GM18517 (cell line): ENCODE data around the gene MYOCD.
"Not testable (repeated sequence)": the region's sequence is repeated elsewhere in the genome, so short reads cannot be mapped to it uniquely, and the experiment has no call there.

Source experiments
- ATAC-seq: cut with Tn5 transposase; IDR thresholded peaks from one replicate; pipeline ENCODE4 v1.9.1; 2021; ENCODE audit warnings: mild to moderate bottlenecking, moderate library complexity; ENCODE audit not compliant: unreplicated experiment

MYOCD gene

GRCh38 chr17:12665263-12666210 lies at the start of gene MYOCD:
Gene MYOCD, plus strand, starts transcription at chr17:12665890. Its CDS starts 299 bp downstream, at chr17:12666189.
- ATAC-seq: no peak

DNA sequence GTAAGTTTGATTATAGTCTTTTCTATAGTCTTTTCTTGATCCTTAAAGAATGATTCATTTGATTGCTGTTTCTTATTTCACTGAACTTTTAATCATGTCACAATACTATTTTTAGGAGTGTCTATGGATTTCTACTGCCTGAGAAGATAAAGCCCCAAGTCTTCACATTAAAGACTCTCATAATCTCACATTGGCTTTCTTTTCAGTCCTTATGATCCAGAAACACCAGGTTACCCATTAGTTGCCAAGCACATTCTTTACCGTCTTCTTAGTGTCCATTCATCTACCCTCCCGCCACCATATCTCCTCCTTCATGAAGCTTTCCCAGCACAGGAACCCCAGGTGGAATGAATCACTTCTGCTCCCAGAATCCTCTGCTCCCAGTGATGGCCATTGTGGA lies 49.5 kb upstream of the MYOCD start:
- ATAC-seq: no peak

GRCh38 chr17:12618557-12618956 lies 47.1 kb upstream of the MYOCD start:
- no peak for ATAC-seq

GRCh38 chr17:12619459-12620199 lies 46.1 kb upstream of the MYOCD start:
- ATAC-seq: no peak

DNA sequence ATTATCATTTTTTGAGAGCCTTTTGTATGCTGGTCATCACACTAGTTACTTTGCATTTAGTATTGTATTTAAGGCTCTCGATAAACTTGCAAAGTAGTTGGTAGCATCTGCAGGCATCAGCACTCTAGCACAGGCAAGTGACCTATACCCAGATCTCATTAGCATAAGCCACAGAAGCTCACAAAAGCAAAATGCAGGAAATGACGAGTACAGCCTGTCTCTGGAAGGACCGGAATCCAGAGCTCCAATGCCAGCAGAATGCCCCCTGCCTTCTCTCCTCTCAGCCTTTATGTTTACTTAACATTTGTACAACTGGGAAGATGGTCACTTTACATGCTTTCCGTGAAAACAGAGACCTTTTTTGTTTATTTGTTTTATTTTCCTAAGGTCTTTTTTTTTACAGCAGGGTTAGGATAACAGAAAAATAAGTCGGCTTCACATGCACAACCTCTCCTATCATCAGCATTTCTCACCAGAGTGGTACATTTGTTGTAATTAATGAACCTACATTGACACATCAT lies 45.4 kb upstream of the MYOCD start:
- ATAC-seq: no peak

DNA sequence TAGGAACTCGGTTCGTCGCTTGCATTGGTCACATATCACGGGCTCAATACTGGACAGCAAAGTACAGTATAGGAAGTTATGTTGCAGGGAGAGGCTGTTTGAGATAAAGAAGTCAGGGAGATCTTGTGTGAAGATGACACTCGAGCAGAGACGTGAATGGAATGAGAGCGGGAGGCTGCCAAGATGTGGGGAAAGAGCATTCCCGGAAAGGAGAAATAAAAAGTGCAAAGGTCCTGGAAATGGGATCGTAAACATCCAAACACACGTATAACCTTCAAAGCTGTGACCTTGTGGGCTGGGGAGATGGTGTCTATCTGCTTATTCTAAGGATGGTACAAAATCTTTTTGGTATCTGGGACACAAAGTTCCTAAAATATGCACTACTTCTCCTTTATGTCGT lies 43.0 kb upstream of the MYOCD start:
- ATAC-seq: no peak

GRCh38 chr17:12623220-12623848 lies 42.4 kb upstream of the MYOCD start:
- no peak for ATAC-seq

GRCh38 chr17:12624211-12624610 lies 41.5 kb upstream of the MYOCD start:
- no peak for ATAC-seq

- ATAC-seq: no peak
These were observed 40.6 kb upstream of the MYOCD start for GRCh38 chr17:12625092-12625491.

DNA sequence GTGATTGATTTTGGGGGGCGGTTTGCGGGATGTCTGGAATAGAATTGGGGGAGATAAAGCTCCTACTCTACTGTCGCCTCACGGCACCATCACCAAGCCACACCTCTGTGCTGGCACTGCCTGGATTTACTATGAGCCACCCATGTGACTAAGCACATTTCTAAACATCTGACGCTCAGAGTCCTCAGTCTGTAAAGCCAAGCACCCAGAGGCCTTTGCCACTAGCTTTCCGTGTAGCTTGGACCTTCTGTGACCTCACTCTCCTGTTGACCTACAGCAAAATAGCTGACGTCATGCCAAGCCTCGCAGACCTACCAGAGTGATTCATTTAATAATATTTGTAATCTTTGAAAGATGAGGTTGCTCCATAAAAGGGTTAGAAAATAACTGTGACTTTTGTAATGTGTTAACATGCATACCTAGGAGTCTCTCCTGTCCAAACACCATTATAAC lies 38.5 kb upstream of the MYOCD start:
- no peak for ATAC-seq

DNA sequence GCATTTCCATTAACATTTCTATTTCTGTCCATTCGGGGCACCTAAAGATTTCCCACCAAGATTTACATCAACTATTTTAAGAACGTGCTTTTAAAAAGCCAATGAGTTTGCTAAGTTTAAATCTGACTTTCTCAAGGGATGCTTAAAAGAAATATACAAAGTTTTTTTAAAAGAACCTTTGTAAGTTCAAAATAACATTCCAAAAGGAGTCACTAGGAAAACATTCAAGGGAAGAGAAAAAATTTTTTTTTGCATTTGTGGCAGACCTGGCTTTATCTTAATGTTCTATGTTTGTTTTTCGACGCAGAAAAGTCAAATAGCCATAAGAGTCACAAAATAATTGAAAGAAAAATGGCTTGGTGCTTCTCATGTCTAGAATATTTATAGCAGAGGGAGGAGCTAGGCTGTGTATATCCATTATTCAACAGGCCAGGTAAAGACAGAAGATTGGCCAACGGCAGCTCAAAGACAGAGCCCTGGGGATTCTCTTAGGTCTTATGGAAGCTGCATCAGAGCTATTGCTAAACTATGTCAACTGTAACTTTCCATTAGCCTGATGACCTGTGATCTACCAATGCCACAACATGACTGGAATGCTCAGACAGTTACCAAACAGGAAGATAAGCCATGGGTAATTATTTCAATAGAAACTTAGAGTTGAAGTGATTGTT lies 37.8 kb upstream of the MYOCD start:
- ATAC-seq: no peak

DNA sequence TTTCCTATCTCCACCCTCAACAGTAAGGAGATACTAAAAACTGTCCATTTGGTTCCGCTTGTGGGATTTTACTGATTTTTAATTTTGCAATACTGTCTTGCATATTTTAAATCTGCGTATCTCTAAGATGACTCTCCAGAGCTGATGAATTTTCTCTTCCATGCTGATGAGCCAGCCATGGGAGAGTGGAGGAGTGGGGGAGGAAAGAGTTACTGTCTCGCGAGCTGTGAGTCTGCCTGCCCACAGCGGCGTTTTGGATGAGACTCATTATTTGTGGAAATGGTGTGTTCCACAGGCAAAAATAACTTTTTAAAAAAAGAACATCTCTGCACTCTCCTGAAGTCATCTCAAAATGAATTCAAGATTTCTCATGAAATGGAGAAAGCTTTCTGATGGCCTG lies 34.6 kb upstream of the MYOCD start:
- ATAC-seq: no peak

DNA sequence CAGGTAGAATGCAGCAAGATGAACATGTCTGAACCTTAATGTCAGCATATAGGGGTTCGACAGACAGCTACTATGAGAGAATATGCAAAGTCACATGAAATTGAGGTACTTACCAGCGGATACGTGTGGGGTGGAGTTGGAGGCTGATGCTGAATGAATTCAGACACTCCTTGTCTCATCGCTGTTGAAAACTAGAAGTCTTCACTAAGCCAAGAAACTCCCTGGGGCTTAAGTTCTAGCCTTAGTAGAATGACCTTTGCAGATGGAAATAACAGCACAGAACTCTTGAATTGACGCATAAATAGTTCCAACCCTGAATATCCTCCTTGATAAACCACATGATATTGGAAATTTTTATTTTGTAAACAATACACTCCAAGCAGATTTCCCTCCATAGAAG lies 32.9 kb upstream of the MYOCD start:
- ATAC-seq: no peak

GRCh38 chr17:12634789-12635414 lies 30.8 kb upstream of the MYOCD start:
- ATAC-seq: no peak

- not testable (repeated sequence) for ATAC-seq
These were observed 29.7 kb upstream of the MYOCD start for GRCh38 chr17:12635996-12636395.

GRCh38 chr17:12637015-12637414 lies 28.7 kb upstream of the MYOCD start:
- ATAC-seq: no peak

GRCh38 chr17:12637745-12638651 lies 27.7 kb upstream of the MYOCD start:
- no peak for ATAC-seq

- ATAC-seq: no peak
These were observed 25.3 kb upstream of the MYOCD start for GRCh38 chr17:12640364-12640763.

- ATAC-seq: no peak
These were observed 24.6 kb upstream of the MYOCD start for GRCh38 chr17:12641084-12641483.
